Lower leg skin (tissue), 3 donors: ENCODE measurements around the gene DNAJC18.

Experiments
- POLR2A ChIP-seq, 2 donors: fragments of 450-650 bp; IDR thresholded peaks; one replicate each; pipeline ENCODE4 v1.6.1; 2016 to 2017; ENCODE audit warnings: antibody characterized with exemption in 2 of 2, mild to moderate bottlenecking in 1 of 2, moderate library complexity in 1 of 2
- TF ChIP-seq, protein P1 (sequence below), 3 donors: fragments of 450-650 bp; IDR thresholded peaks; one replicate each; pipeline ENCODE4 v1.5.1; 2016; ENCODE audit warnings: antibody characterized with exemption in 3 of 3, mild to moderate bottlenecking in 3 of 3, moderate library complexity in 2 of 3

DNA sequence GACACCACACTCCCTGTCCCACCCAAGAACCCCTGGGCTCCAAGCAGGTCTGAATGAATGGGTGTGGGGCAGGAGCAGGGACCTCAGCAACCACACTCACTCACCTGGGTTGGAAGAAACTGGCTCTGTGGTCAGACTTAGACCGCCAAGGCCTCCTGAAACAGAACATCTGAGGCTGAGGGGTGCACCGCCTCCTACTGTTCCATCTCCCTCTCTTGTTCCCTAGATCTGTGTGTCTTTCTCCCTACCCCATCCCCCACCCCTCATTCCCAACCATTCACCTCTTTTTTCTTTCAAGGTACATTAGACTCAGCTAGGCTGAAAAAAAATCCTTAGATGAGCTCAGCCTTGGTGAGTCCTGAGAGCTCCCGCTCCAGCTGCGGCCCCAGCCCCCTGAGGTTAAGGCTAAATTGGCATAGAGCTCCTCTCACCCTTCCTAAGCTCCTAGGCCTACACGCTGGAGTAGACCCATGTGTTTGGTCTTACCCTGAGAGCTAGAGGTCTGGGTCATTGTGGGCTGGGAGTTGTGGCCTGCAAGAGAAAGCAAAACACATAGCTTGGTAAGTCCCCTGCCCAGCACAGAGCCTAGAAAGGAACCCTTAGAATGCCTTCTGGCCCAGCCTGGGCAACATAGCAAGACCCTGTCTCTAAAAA, 18.5 kb upstream of the DNAJC18 start:
- TF ChIP-seq, protein P1, sequence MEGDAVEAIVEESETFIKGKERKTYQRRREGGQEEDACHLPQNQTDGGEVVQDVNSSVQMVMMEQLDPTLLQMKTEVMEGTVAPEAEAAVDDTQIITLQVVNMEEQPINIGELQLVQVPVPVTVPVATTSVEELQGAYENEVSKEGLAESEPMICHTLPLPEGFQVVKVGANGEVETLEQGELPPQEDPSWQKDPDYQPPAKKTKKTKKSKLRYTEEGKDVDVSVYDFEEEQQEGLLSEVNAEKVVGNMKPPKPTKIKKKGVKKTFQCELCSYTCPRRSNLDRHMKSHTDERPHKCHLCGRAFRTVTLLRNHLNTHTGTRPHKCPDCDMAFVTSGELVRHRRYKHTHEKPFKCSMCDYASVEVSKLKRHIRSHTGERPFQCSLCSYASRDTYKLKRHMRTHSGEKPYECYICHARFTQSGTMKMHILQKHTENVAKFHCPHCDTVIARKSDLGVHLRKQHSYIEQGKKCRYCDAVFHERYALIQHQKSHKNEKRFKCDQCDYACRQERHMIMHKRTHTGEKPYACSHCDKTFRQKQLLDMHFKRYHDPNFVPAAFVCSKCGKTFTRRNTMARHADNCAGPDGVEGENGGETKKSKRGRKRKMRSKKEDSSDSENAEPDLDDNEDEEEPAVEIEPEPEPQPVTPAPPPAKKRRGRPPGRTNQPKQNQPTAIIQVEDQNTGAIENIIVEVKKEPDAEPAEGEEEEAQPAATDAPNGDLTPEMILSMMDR (IDR thresholded peaks at IDR 0.05): no peak
- TF ChIP-seq POLR2A (IDR thresholded peaks at IDR 0.05): no peak
